Breast epithelium (tissue), 4 donors: ENCODE measurements around the gene C22orf15. TPM values are rescaled to one million over a fixed set of nuclear protein-coding genes. Genes with fewer than 3 reads are reported as not detected.
A peak's percentile ranks its signal among the peaks of the same experiment; 100 is the strongest.

Source experiments
- DNase-seq, 2 donors: peaks; one replicate each; pipeline ENCODE4 v3.0.0-alpha.2; 2019; ENCODE audit warnings: low spot score in 2 of 2
- H3K27ac ChIP-seq, 2 donors: fragments of 200-600 bp; sonication (generic) in 1 of 2; one replicate each; pipeline ENCODE4 v1.5.1; 2016 to 2019; ENCODE audit warnings: mild to moderate bottlenecking in 1 of 2
- H3K27me3 ChIP-seq, 2 donors: fragments of 200-600 bp; sonication (generic) in 1 of 2; one replicate each; pipeline versions ENCODE4 v1.5.1 to v1.6.0; 2017 to 2019; ENCODE audit warnings: control low read depth in 1 of 2, mild to moderate bottlenecking in 1 of 2
- H3K36me3 ChIP-seq: fragments of 200-600 bp; one replicate; pipeline ENCODE4 v1.5.1; 2019
- H3K4me1 ChIP-seq, 2 donors: fragments of 200-600 bp; sonication (generic); one replicate each; pipeline ENCODE4 v1.5.1; 2016 to 2019; ENCODE audit warnings: control low read depth in 1 of 2
- H3K4me3 ChIP-seq, 3 donors: fragments of 200-600 bp; sonication (generic); 1 replicate in 2 of 3; 2 replicates in 1 of 3; pipeline ENCODE4 v1.5.1; 2016 to 2019; ENCODE audit warnings: mild to moderate bottlenecking in 3 of 3, moderate library complexity in 2 of 3
- H3K9me3 ChIP-seq, 2 donors: fragments of 200-600 bp; sonication (generic) in 1 of 2; one replicate each; pipeline ENCODE4 v1.5.1; 2016 to 2019; ENCODE audit warnings: control low read depth in 1 of 2
- POLR2A ChIP-seq: fragments of 450-650 bp; IDR thresholded peaks from one replicate; pipeline ENCODE4 v1.6.1; 2016; ENCODE audit warnings: antibody characterized with exemption, mild to moderate bottlenecking, moderate library complexity
- POLR2AphosphoS5 ChIP-seq, 3 donors: sonication (generic); formaldehyde crosslinking; IDR thresholded peaks; one replicate each; pipeline ENCODE4 v1.6.1; 2017; ENCODE audit warnings: antibody characterized with exemption in 3 of 3
- intact Hi-C: fragments of 100-400 bp; cut with DNase I; formaldehyde crosslinking; loops from one replicate; pipeline ENCODE4 v1.15.1; 2023; ENCODE audit warnings: low total_unique reads
- total RNA-seq, 3 donors: library from RNA; depleted of rRNA; stranded (reverse); fragments of >200 nt; gene quantifications; one replicate each; pipeline ENCODE4 v1.1.0, GENCODE V29; 2016
- TF ChIP-seq, protein P1 (sequence below), 3 donors: fragments of 450-650 bp; IDR thresholded peaks; one replicate each; pipeline ENCODE4 v1.5.1; 2016 to 2017; ENCODE audit warnings: antibody characterized with exemption in 3 of 3, mild to moderate bottlenecking in 3 of 3, moderate library complexity in 3 of 3

Gene C22orf15, protein sequence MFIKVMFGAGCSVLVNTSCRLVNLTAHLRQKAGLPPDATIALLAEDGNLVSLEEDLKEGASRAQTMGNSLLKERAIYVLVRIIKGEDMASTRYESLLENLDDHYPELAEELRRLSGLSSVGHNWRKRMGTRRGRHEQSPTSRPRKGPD
- not detected for total RNA-seq

DNA sequence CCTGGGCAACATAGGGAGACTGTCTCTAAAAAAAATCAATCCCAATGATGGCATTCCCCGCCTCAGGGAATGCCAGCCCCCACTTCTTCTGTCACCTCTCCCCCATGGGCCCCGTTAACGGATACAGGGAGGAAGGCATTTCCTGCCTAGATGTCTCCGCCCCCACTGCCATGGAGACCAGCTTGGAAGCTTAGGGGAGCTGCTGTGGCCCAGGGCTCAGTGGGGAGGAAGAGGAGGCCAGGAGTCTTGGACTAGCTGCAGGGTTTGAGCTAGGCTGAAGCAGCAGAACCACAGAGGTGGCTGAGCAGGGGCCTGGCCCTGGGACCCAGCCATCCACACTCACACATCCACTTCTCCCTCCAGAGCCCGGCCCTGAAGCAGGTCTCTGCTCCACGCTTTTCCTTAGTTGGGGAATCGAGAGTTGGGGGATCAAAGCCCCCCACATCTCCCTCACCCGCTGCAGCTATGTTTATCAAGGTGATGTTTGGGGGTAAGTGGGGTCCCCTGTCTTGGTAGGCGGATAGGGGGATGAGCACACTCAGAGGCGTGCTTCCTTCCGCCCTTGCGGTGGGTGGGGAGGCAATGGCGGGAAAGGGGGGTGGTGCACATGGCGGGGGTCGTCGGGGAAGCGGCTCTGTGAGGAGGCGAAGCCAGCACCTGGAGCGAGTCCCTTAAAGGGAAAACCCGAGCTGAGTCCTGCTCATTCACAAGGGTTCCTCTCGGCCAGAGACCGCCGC lies at the start of gene C22orf15:
C22orf15 (plus strand) TSS at position 149 of the 737 bp plus-strand sequence; CDS start at position 466, 317 bp downstream.
- no peaks in the 10 kb centered on the region for H3K27me3 ChIP-seq
- TF ChIP-seq POLR2AphosphoS5 (IDR thresholded peaks at IDR 0.05) (no peak), POLR2A (no peak)
- TF ChIP-seq, protein P1, sequence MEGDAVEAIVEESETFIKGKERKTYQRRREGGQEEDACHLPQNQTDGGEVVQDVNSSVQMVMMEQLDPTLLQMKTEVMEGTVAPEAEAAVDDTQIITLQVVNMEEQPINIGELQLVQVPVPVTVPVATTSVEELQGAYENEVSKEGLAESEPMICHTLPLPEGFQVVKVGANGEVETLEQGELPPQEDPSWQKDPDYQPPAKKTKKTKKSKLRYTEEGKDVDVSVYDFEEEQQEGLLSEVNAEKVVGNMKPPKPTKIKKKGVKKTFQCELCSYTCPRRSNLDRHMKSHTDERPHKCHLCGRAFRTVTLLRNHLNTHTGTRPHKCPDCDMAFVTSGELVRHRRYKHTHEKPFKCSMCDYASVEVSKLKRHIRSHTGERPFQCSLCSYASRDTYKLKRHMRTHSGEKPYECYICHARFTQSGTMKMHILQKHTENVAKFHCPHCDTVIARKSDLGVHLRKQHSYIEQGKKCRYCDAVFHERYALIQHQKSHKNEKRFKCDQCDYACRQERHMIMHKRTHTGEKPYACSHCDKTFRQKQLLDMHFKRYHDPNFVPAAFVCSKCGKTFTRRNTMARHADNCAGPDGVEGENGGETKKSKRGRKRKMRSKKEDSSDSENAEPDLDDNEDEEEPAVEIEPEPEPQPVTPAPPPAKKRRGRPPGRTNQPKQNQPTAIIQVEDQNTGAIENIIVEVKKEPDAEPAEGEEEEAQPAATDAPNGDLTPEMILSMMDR (IDR thresholded peaks at IDR 0.05): no peak
- H3K27ac ChIP-seq: peak within 1 kb of the TSS in 1 of 2 donors; percentile 19
- intact Hi-C loops: no loop called here
- no peaks in the 10 kb centered on the region for H3K36me3 ChIP-seq
- no peaks in the 10 kb centered on the region for H3K9me3 ChIP-seq
- DNase-seq: no peak
- peaks cover 0 to 5% of the 10 kb centered on the region in 2 donors for H3K4me1 ChIP-seq
- peak within 1 kb of the TSS in 1 of 3 donors; percentile 27 for H3K4me3 ChIP-seq

DNA sequence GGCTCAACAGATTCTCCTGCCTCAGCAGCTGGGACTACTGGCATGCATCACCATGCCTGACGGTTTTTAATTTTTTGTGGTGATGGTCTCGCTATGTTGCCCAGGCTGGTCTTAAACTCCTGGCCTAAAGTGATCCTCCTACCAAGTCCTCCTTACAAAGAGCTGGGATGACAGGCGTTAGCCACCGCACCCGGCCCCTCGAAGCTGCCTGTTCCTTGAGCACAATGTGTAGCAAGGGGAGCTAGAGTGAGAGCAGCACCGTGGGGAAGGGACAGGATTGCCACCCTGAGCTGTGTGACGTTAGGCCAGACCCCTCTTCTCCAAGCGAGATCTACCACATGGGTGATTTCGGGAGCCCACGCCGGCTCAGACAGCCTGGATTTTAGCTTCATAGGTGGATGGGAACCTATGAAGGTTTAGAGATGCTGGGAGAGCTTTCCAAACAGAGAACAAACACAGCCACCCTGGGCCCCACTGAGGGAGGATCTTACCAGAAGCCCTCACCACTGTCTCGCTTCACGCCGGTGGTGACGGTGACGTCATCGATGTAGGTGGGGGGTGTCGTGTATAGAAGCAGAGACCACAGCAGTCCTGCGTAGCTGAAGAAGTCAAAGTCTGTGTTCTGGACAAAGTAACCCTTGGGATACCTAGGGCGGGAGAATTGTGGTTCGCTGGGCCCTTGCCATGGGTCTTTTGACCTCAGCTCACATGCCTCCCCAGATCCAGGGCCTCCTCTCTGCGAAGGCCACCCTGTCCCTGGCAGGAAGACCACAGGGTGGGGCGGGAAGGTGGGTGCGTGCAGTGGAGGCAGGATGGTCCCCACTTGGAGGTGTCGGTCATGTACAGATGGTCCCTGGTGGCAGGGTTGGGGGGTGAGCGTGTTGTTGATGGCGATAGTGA lies 48.8 kb upstream of the C22orf15 start:
- Histone ChIP-seq H3K27ac (no peak overlapping the region), H3K4me3 (no peak overlapping the region), H3K9me3 (no peaks in the 10 kb centered on the region), H3K4me1 (no peaks in the 10 kb centered on the region), H3K36me3 (no peaks in the 10 kb centered on the region), H3K27me3 (no peaks in the 10 kb centered on the region)
- TF ChIP-seq POLR2AphosphoS5 (IDR thresholded peaks at IDR 0.05) (no peak), POLR2A (no peak)
- TF ChIP-seq, protein P1 (IDR thresholded peaks at IDR 0.05): no peak
- intact Hi-C loops: no loop called here
- DNase-seq: peak in 1 of 2 donors; percentile 24

DNA sequence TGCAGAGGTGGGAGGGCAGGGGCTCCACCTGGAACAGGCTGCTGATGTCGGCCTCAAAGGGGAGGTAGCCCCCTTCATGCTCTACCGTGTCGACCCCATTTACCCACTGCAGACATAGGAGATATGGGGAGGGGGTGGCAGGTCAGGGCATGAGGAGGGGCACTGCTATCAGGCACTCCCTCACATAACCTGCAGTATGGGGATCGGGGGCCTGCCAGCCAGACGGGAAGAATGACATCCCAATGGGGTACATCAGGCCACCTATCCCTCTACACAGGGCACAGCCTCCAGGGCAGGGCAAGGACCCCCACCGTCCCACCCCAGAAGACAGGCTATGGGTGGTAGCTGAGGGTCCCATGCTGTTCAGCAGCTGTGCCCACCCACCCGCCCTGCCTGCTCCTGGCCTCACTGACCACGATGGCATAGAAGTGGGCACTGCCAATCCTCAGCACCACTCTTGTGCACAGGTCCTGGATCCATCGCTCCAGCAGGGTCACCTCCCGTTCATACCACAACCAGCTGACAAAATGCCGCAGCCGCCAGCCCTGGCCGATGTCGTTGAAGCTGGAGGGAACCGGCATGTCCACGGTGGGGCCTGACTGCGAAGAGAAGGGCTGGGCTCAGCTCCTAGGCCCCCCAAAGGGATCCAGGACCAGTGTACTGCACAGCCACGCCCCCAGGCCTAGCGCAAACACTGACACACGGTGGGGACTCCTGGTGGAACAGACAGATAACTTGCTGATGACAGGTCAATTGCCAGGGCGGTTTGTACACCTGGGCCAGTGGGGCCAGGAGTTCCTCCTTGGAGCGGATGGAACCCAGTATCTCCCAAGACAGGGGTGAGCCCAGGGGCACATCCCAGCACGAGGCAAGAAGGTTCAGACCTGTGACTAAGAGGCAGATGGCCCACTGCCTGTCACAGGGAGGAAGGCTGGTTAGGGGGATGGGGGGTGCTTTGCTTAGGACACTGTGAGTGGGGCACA lies 47.9 kb upstream of the C22orf15 start:
- H3K9me3 ChIP-seq: no peaks in the 10 kb centered on the region
- intact Hi-C loops: no loop called here

DNA sequence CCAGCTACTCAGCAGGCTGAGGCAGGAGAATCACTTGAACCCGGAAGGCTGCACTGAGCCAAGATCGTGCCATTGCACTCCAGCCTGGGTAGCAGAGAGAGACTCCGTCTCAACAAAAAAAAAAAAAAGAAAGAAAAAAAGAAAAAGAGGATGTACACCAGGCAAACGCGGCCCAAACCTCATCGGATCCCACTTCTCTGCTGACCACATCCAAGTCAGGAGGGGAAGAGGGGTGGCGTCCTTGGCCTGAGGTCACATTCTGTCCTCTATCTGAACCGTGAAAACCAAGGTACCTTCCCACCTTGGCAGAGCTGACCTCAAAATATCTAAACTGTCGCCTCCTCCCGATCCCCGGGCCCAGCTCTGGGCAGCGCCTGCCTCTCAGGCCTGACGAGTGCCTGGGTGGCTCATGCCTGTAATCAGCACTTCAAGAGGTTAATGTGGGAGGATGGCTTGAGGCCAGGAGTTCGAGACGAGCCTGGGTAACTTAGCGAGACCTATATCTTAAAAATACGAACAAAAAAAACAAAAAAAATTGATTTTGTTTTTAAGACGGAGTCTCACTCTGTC lies 46.9 kb upstream of the C22orf15 start:
- intact Hi-C loops: no loop called here
- peak in 1 of 2 donors; percentile 38 for DNase-seq
- Histone ChIP-seq H3K27me3 (no peaks in the 10 kb centered on the region), H3K4me3 (peak overlapping the region; percentile 69 to 89 (median 85)), H3K36me3 (no peaks in the 10 kb centered on the region), H3K27ac (no peak overlapping the region), H3K4me1 (no peaks in the 10 kb centered on the region), H3K9me3 (no peaks in the 10 kb centered on the region)
- TF ChIP-seq POLR2AphosphoS5 (IDR thresholded peaks at IDR 0.05): no peak

More for the DNA sequence above, 47.9 kb upstream of the C22orf15 start:
- no peaks in the 10 kb centered on the region for H3K27me3 ChIP-seq
- H3K27ac ChIP-seq: no peak overlapping the region
- DNase-seq: peak in 1 of 2 donors; percentile 41
- no peaks in the 10 kb centered on the region for H3K36me3 ChIP-seq
- TF ChIP-seq POLR2A: no peak
- TF ChIP-seq, protein P1 (IDR thresholded peaks at IDR 0.05): no peak
- no peak for TF ChIP-seq POLR2AphosphoS5 (IDR thresholded peaks at IDR 0.05)
- H3K4me1 ChIP-seq: no peaks in the 10 kb centered on the region
- H3K4me3 ChIP-seq: no peak overlapping the region
